Kidney capillary endothelial cell (primary cell): ENCODE measurements around the gene LEUTX.
"Not testable (repeated sequence)": the region's sequence is repeated elsewhere in the genome, so short reads cannot be mapped to it uniquely, and the experiment has no call there.

ENCODE experiments used
- DNase-seq: peaks from one replicate; pipeline ENCODE4 v3.0.0-alpha.2; 2018; ENCODE audit warnings: low spot score

Gene LEUTX

DNA sequence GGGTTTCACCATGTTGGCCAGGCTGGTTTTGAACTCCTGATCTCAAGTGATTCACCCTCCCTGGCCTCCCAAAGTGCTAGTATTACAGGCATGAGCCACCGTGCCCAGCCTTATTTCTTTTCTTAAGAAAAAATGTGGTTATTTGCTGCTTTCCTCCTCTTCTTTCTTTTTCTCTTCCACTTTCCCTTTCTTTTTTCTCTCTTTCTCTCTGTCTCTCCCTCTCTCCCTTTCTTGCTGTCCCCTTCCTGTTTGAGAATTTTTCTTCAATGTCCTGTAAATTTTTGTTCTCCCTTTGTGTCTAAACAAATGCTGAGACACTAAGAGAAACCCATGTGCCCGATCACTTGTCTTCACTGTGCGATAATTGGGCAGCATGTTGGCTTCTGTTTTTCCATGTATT lies 2.2 kb downstream of the LEUTX start:
- DNase-seq, result no peak

- no peak for DNase-seq
Observed at GRCh38 chr19:39788244-39788643, 9.6 kb downstream of the LEUTX start.

GRCh38 chr19:39792999-39793546 lies 14.4 kb downstream of the LEUTX start:
- peak; percentile 63 for DNase-seq

- no peak for DNase-seq
Observed at GRCh38 chr19:39795001-39795400, 16.3 kb downstream of the LEUTX start.

DNA sequence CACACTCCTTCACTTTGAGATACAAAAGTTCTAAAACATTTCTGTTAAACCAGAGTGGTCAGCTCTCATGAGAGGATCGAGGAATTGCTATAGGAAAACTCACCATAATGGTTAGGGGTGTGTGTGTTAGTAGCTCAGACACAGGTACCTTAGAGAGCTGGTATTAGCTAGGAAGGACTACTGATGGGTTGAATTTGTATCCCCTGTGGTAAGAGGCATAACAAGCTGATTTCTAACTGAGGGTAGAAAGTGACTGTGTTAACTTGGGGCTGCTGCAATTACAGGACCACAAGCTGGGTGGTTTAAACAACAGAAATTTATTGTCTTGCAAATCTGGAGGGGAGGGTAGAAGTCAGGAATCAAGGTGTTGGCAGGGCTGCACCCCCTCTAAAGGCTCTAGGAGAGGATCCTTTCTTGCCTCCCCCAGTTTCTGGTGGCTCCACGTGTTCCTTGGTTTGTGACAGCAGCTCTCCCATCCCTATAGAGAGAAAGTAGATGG lies 17.4 kb downstream of the LEUTX start:
- DNase-seq, result no peak

DNA sequence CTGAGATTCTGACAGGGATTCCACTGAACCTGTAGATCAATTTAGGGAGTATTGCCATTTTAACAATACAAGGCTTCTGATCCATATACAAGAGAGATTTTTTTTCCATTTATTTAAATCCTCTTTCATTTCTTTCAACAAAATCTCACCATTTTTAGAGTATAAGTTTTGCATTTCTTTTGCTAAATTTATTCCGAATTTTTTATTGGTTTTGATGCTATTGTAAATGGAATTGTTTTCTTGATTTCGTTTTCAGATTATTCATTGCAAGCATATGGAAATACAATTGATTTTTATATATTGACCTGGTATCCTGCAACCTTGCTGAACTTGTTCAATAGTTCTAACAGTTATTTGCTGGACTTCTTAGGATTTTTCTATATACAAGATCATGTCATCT lies 18.4 kb downstream of the LEUTX start:
- DNase-seq, result no peak

DNA sequence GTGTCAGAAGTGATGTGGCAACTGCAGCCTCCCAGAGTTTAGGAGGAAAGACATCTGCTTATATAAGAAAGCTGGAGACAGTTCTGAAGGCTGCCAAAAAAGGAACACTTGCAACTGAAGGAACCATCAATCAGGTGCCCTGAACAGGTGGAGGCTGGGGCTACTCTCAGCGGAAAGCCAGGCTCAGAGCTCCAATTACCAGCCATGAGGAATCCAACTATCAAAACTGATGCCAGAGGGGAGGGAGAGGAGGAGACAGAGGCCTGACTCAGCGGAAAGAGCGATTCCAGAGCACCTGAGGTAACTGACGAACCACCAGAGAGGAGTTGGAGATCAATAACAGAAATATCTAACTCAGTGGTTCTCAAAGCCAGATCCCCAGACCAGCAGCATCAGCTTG lies 24.3 kb downstream of the LEUTX start:
- no peak for DNase-seq

- DNase-seq, result no peak
Observed at GRCh38 chr19:39805104-39805503, 26.4 kb downstream of the LEUTX start.

DNA sequence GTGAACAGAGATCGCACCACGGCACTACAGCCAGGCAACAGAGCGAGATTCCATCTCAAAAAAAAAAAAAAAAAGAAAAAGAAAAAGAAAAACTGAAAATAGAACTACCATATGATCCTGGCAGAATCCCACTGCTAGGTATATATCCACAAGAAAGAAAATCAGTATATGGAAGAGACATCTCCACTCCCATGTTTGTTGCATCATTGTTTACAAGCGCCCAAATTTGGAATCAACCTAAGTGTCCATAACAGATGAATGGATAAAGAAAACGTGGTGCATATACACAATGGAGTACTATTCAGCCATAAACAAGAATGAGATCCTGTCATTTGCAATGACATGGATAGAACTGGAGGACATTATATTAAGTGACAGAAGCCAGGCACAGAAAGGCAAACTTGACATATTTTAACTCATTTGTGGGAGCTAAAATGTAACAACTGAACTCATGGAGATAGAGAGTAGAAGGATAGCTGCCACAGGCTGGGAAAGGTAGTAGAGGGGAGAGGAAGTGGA lies 29.3 kb downstream of the LEUTX start:
- no peak for DNase-seq

DNA sequence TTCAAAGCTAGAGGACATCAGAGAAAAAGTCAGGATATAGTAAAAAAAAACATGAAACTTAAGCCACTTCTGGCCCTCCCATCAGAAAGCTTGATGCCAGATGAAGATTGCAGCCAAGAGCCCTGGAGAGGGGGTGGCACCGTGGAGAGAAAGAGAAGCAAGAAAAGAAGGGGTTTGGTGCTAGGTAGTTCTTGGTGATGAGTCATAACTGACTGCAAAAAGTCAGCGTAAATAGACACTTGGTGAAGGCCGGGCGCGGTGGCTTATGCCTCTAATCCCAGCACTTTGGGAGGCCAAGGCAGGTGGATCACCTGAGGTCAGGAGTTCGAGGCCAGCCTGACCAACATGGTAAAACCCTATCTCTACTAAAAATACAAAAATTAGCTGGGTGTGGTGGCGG lies 30.0 kb downstream of the LEUTX start:
- DNase-seq, result not testable (repeated sequence)

- no peak for DNase-seq
Observed at GRCh38 chr19:39809368-39809767, 30.7 kb downstream of the LEUTX start.

GRCh38 chr19:39810424-39810823 lies 31.8 kb downstream of the LEUTX start:
- DNase-seq, result no peak

DNA sequence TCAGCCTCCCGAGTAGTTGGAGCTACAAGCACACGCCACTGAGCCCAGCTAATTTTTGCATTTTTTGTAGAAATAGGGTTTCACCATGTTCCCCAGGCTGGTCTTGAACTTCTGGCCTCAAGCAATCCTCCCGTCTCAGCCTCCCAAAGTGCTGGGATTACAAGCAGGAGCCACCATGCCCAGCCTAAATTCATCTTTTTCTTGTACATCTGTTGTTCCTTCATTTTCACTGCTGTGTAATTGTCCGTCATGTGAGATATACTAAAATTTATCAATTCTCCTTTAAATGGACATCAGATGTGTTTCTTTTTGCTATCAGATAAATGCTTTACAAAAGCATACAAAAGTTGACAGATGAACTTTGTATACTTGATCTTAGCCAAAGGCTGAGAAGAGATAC lies 32.4 kb downstream of the LEUTX start:
- DNase-seq, result no peak

- no peak for DNase-seq
Observed at GRCh38 chr19:39813264-39813993, 34.8 kb downstream of the LEUTX start.

GRCh38 chr19:39814111-39814510 lies 35.5 kb downstream of the LEUTX start:
- DNase-seq, result not testable (repeated sequence)

- no peak for DNase-seq
Observed at GRCh38 chr19:39814595-39814994, 35.9 kb downstream of the LEUTX start.

GRCh38 chr19:39816287-39817048 lies 37.8 kb downstream of the LEUTX start:
- no peak for DNase-seq

DNA sequence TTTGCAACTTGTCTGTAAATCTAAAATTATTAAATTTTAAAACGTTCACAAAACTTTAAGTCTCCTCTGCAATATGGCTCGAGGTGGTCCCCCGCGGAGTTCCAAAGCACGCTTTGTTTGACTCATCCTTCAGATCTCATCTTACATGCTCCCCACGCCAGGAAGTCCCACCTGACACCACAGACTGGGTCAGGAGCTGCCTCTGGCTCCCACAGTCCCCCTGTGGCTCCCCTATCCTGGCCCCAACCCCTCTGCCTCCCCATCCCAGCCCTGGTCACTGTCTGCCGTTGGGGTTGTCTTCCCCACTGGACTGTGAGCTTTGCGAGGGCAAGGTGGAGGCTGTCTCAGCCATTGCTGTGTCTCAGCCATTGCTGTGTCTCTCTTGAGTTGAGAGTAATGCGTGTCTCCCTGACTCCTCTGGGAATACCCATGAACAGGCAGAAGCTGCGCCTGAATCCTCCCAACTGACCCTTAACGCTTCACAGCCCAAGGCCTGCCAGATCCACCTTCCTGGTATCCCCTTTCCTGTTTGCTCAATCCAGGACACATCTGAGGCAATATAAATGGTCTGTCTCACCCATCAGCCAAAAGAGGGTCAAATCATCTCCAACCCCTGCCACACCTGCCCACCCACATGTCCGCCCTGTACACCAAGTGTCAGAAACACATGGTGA lies 39.4 kb downstream of the LEUTX start:
- no peak for DNase-seq

GRCh38 chr19:39818626-39819097 lies 40.0 kb downstream of the LEUTX start:
- no peak for DNase-seq

- DNase-seq, result no peak
Observed at GRCh38 chr19:39819786-39820185, 41.1 kb downstream of the LEUTX start.

DNA sequence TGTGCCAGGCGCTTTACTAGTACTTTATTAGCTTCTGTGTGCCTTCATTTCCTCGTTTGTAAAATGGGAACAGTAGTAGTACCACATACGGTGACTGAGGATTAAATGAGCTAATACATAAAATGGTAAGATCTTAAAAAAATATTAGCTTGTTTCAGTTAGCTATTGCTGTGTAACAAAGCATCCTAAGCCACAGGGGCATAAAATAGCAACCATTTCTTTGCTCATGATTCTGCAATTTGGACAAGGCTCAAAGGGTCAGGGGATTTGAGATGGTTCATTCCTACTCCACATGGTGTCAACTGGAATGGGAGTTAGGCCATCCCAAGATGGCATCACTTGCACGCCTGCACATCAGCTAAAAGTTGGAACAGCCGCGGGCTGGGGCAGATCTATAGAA lies 42.0 kb downstream of the LEUTX start:
- no peak for DNase-seq

DNA sequence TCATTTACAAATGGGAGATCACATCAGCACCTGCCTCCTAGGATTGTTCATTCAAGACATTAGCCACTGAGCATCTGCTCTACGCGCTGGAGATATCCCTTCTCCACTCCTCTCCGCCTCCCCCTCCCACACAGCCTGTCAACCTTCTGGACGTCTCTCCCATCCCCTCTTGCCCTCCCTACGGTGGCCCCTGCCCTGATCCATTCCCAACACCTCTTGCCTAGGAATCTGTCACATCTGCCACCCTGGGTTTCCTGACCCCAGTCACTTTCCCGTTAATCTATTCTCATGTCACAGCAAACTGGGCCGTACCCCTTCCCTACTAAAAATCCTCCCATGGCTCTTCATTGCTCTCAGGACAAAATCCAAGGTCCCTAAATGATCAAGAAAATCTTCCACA lies 45.0 kb downstream of the LEUTX start:
- DNase-seq, result no peak
